GM10248 (cell line): Measurements from ENCODE around the gene HIVEP2.
"Not testable (repeated sequence)": the region's sequence is repeated elsewhere in the genome, so short reads cannot be mapped to it uniquely, and the experiment has no call there.

ENCODE experiments used
- CTCF ChIA-PET: fragments of 300-600 bp; sonication (Branson Sonifier 250); formaldehyde crosslinking; extraction: SDS; loops from one replicate; lab custom pipeline; 2021; ENCODE audit warnings: antibody characterized with exemption; lab: Yijun Ruan, JAX
- POLR2A ChIA-PET: fragments of 350-650 bp; sonication (Branson Sonifier 250); formaldehyde crosslinking; extraction: SDS; loops from one replicate; lab custom pipeline; 2020; ENCODE audit warnings: antibody characterized with exemption; lab: Yijun Ruan, JAX
- DNase-seq: peaks from one replicate; pipeline ENCODE4 v3.0.0; 2012; ENCODE audit errors: extremely low spot score
- TF ChIP-seq, protein P1 (sequence below): IDR thresholded peaks from 2 replicates; pipeline ENCODE4 v1.5.1; 2012; ENCODE audit warnings: mild to moderate bottlenecking, low read depth; ENCODE audit errors: extremely low read depth, missing control alignments, control extremely low read depth

Gene HIVEP2

DNA sequence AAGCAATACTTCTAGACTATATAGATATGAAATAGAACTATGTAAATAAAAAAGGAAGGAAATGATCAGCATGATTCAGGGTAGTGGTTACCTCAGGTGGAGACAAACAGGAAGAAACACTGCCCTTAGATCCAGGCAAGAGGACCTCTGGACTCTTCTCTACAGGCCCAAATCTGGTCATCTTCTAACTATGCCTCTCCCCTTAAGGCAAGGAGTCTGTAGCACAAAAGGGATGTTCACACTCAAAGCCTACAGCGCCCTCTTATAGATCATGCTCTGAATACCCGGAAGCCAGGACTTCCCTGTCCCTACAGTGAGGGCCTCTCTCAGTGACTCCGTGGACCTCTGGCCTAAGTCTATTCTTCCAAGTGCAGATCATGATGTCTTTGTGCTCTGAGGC lies 30.4 kb upstream of the HIVEP2 start:
- CTCF ChIA-PET: no interaction called here
- POLR2A ChIA-PET: no interaction called here
- no peak for DNase-seq
- TF ChIP-seq, protein P1, sequence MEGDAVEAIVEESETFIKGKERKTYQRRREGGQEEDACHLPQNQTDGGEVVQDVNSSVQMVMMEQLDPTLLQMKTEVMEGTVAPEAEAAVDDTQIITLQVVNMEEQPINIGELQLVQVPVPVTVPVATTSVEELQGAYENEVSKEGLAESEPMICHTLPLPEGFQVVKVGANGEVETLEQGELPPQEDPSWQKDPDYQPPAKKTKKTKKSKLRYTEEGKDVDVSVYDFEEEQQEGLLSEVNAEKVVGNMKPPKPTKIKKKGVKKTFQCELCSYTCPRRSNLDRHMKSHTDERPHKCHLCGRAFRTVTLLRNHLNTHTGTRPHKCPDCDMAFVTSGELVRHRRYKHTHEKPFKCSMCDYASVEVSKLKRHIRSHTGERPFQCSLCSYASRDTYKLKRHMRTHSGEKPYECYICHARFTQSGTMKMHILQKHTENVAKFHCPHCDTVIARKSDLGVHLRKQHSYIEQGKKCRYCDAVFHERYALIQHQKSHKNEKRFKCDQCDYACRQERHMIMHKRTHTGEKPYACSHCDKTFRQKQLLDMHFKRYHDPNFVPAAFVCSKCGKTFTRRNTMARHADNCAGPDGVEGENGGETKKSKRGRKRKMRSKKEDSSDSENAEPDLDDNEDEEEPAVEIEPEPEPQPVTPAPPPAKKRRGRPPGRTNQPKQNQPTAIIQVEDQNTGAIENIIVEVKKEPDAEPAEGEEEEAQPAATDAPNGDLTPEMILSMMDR: no peak

DNA sequence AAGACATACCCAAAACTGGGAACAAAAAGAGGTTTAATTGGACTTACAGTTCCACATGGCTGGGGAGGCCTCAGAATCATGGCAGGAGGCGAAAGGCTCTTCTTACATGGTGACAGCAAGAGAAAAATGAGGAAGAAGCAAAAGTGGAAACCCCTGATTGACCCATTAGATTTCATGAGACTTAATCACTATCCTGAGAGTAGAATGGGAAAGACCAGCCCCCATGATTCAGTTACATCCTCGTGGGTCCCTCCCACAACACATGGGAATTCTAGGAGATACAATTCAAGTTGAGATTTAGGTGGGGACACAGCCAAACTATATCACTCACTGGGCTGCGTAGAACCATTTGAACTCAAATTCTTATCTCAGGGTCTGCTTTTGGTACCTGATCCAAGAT lies 26.0 kb upstream of the HIVEP2 start:
- POLR2A ChIA-PET, DNase-seq, CTCF ChIA-PET: not testable (repeated sequence)

DNA sequence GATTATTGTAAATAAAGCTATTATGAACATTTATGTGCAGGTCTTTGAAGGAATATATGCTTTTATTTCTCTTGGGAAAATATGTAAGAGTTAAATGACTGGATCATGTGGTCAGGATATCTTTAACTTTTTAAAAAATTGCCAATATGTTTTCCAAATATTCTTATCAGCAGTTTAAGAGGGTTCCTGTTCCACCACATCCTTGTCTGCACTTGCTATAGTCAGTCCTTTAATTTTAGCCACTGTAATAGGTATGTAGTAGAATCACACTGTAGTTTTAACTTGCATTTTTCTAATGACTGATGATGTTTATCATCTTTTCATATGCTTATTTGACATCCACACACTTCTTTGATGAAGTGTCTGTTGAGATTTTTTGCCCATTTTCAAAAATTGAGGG lies 23.6 kb upstream of the HIVEP2 start:
- POLR2A ChIA-PET: no interaction called here
- CTCF ChIA-PET: interaction anchor here (4.1 kb wide), 1 partner anchor 11 kb away, joined by 15 read pairs; no protein-coding TSS in a partner anchor
- no peak for DNase-seq

DNA sequence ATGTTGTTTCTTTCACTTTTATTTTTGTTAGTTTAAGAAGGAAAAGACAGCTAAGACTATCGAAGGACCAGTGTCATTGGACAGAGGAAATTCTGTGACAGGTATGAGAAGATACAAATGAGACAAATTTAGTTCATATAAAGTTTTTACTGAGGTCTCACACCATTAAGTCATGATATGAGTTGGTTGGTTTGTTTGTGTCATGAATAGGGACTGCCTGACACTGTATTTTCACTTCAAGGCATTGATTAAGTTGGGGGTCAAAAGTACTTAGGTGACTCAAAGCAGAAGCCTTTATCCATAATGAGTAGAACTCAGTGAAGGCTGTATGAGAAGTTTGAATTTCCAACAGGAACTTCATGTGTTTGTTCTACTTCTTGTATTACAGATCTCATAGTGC lies 21.3 kb upstream of the HIVEP2 start:
- CTCF ChIA-PET: interaction anchor here (1.2 to 4.1 kb wide), 2 partner anchors 9 to 13 kb away, joined by 4 to 15 read pairs; no protein-coding TSS in a partner anchor
- TF ChIP-seq, protein P1: no peak
- POLR2A ChIA-PET: no interaction called here
- DNase-seq: no peak

More for the DNA sequence above, 23.6 kb upstream of the HIVEP2 start:
- TF ChIP-seq, protein P1: no peak

DNA sequence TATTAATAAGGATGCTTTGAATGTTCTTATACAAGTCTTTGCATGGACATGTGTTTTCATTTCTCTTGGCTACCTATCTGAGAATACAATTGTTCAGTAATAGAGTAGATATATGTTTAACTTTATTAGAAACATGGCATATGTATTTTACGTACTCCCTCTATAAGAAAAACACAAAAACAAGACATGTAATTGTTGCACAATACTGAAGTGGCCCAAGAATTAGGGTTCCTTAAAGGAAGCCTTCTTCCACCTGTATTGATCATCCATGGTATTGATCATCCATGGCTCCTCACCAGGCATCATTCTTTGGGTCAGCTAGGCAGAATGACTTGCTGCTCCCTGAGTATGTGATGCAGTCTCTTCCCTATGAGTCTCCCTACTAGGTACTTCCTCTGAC lies 20.2 kb upstream of the HIVEP2 start:
- POLR2A ChIA-PET: no interaction called here
- TF ChIP-seq, protein P1: no peak
- no peak for DNase-seq
- CTCF ChIA-PET: interaction anchor here (4.1 kb wide), 1 partner anchor 8 kb away, joined by 15 read pairs; no protein-coding TSS in a partner anchor

DNA sequence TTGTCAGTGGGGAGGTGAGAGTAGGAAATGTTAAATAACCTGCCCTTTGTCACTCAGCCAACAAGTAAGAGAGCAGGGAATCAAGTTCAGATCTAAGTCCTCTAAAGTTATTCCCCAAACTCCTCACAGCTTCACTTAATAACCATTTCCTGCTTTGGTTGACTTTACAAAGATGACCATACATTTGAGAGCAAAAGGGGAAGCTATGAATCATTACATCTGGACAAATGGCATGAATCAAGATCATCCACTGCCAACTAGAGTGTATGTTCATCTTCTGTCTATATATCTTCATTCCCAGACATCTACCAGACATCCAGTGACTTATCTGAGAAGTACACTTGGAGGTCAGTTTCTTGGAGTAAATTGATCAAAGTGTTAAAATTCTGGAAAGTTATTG lies 15.1 kb upstream of the HIVEP2 start:
- POLR2A ChIA-PET: no interaction called here
- no peak for DNase-seq
- CTCF ChIA-PET: no interaction called here
- TF ChIP-seq, protein P1: no peak

DNA sequence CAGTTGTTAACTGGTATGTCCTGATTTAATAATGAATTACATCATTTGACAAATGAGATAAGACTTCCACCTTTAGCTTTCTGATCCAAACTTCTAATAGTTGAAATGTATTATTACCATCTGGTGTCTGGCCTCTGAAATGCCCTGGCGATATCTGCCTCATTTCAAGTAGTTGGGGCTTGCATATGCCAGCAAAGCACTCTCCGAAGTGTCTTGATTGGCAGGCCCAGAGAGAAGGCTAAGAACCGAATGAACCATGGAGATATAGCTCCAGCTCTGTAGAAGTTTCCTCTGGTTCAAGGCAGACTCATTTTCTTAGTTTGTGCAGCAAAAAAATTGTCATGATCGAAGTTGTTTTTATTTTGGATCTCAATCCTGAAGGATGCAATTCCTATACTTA lies 13.4 kb upstream of the HIVEP2 start:
- ChIA-PET POLR2A (no interaction called here), CTCF (interaction anchor here (1.2 to 3.7 kb wide), 2 partner anchors 9 to 15 kb away, joined by 4 to 15 read pairs; no protein-coding TSS in a partner anchor)
- TF ChIP-seq, protein P1: no peak
- no peak for DNase-seq
